ENCODE results near the gene TAS1R3.

- TF ChIP-seq CTCF (IDR thresholded peaks at IDR 0.05) (no peak), EZH2 (IDR thresholded peaks at IDR 0.05) (no peak), EZH2phosphoT487 (IDR thresholded peaks at IDR 0.05) (no peak)
Observed at GRCh38 chr1:1324524-1325287, 6.4 kb upstream of the TAS1R3 start, which contains the start of the genes CPTP and INTS11.
